SH-SY5Y (cell line): ENCODE measurements around the gene ARHGAP24.

Experiments used
- GATA2 ChIP-seq: IDR thresholded peaks from 2 replicates; pipeline ENCODE4 v1.6.1; 2011; ENCODE audit warnings: mild to moderate bottlenecking, low read depth, low read length
- GATA3 ChIP-seq: IDR thresholded peaks from 2 replicates; pipeline ENCODE4 v1.6.1; 2011; ENCODE audit warnings: low read depth, mild to moderate bottlenecking, low read length, moderate library complexity

- no peak for TF ChIP-seq GATA2
- no peak for TF ChIP-seq GATA3
Observed at GRCh38 chr4:85556283-85556682, 81.3 kb downstream of the ARHGAP24 start.
